Neuronal stem cell (in vitro differentiated cells): ENCODE measurements around the gene GDPD2.

Experiments used
- DNase-seq: peaks from one replicate; pipeline ENCODE4 v3.0.0-alpha.2; 2013; ENCODE audit warnings: low spot score
- H2AFZ ChIP-seq: one replicate; pipeline ENCODE4 v1.6.1; 2013; ENCODE audit warnings: mild to moderate bottlenecking, low read length, inconsistent platforms
- H2AK5ac ChIP-seq: 2 replicates; pipeline ENCODE4 v1.6.1; 2013; ENCODE audit warnings: low read depth, mild to moderate bottlenecking, inconsistent platforms, low read length, moderate library complexity, mixed read lengths
- H2BK120ac ChIP-seq: 2 replicates; pipeline ENCODE4 v1.6.1; 2013; ENCODE audit warnings: low read depth, mild to moderate bottlenecking, inconsistent platforms, low read length, moderate library complexity, mixed read lengths
- H2BK12ac ChIP-seq: one replicate; pipeline ENCODE4 v1.6.1; 2013; ENCODE audit warnings: low read length, inconsistent platforms
- H2BK15ac ChIP-seq: 2 replicates; pipeline ENCODE4 v1.6.1; 2013; ENCODE audit warnings: mild to moderate bottlenecking, low read length, inconsistent platforms, mixed read lengths
- H2BK5ac ChIP-seq: one replicate; pipeline ENCODE4 v1.6.1; 2013; ENCODE audit warnings: inconsistent platforms, mild to moderate bottlenecking, low read length, moderate library complexity
- H3K14ac ChIP-seq: one replicate; pipeline ENCODE4 v1.6.1; 2013; ENCODE audit warnings: low read length, inconsistent platforms
- H3K18ac ChIP-seq: 2 replicates; pipeline ENCODE4 v1.6.1; 2013; ENCODE audit warnings: low read length, inconsistent platforms
- H3K23ac ChIP-seq: 2 replicates; pipeline ENCODE4 v1.6.1; 2013; ENCODE audit warnings: low read depth, mild to moderate bottlenecking, mixed read lengths, low read length, inconsistent platforms; ENCODE audit not compliant: poor library complexity
- H3K27ac ChIP-seq: replicated peaks from 3 replicates; pipeline ENCODE4 v1.5.1; 2013; ENCODE audit warnings: low read length, inconsistent platforms
- H3K27me3 ChIP-seq, 3 experiments: 2 replicates each; pipeline ENCODE4 v1.6.1; 2013; ENCODE audit warnings: low read length in 3 of 3, mild to moderate bottlenecking in 2 of 3, inconsistent platforms in 1 of 3, low read depth in 1 of 3, mixed read lengths in 1 of 3, moderate library complexity in 1 of 3; ENCODE audit not compliant: control insufficient read depth in 3 of 3, insufficient read depth in 3 of 3
- H3K36me3 ChIP-seq, 2 donors: replicated peaks in 1 of 2; 2 replicates each; pipeline ENCODE4 v1.6.1; 2013; ENCODE audit warnings: low read length in 2 of 2; ENCODE audit not compliant: control insufficient read depth in 2 of 2, insufficient read depth in 2 of 2
- H3K4ac ChIP-seq: 2 replicates; pipeline ENCODE4 v1.6.1; 2013; ENCODE audit warnings: inconsistent platforms, mild to moderate bottlenecking, low read length, moderate library complexity
- H3K4me1 ChIP-seq, 2 donors: 1 replicate in 1 of 2; 2 replicates in 1 of 2; pipeline ENCODE4 v1.6.1; 2013; ENCODE audit warnings: low read length in 2 of 2, low read depth in 1 of 2; ENCODE audit not compliant: control insufficient read depth in 2 of 2, insufficient read depth in 1 of 2
- H3K4me2 ChIP-seq: one replicate; pipeline ENCODE4 v1.6.1; 2013; ENCODE audit warnings: mild to moderate bottlenecking, low read length, inconsistent platforms; ENCODE audit not compliant: insufficient read depth, poor library complexity, severe bottlenecking
- H3K4me3 ChIP-seq, 2 donors: 2 replicates each; pipeline ENCODE4 v1.5.1; 2013; ENCODE audit warnings: low read length in 2 of 2, mild to moderate bottlenecking in 2 of 2, inconsistent platforms in 1 of 2, moderate library complexity in 1 of 2
- H3K79me1 ChIP-seq: one replicate; pipeline ENCODE4 v1.6.1; 2013; ENCODE audit warnings: low read depth, mild to moderate bottlenecking, inconsistent platforms, low read length, moderate library complexity
- H3K9ac ChIP-seq: one replicate; pipeline ENCODE4 v1.6.1; 2013; ENCODE audit warnings: mild to moderate bottlenecking, low read depth, low read length, inconsistent platforms; ENCODE audit not compliant: poor library complexity
- H3K9me3 ChIP-seq, 2 donors: replicated peaks in 1 of 2; 2 replicates each; pipeline versions ENCODE3 to v1.6.1; 2013; ENCODE audit warnings: low read length in 2 of 2, mild to moderate bottlenecking in 2 of 2, inconsistent platforms in 1 of 2, low read depth in 1 of 2, mixed read lengths in 1 of 2, moderate library complexity in 1 of 2; ENCODE audit not compliant: control insufficient read depth in 2 of 2, insufficient read depth in 1 of 2
- H4K8ac ChIP-seq: one replicate; pipeline ENCODE4 v1.6.1; 2013; ENCODE audit warnings: low read depth, mild to moderate bottlenecking, inconsistent platforms, low read length, moderate library complexity
- H4K91ac ChIP-seq: one replicate; pipeline ENCODE4 v1.6.1; 2013; ENCODE audit warnings: low read length, low read depth, mild to moderate bottlenecking, inconsistent platforms; ENCODE audit not compliant: poor library complexity
- WGBS, 2 donors: extraction: QIAGEN DNeasy Blood & Tissue Kit; methylation state at CpG; one replicate each; pipeline ENCODE4 v1.1.7; 2013; ENCODE audit warnings: missing lambda C conversion rate in 2 of 2, mixed read lengths in 1 of 2; ENCODE audit not compliant: insufficient read length in 2 of 2, insufficient replicate concordance in 1 of 2; ENCODE audit errors: extremely low coverage in 2 of 2; 5-methylcytosine and 5-hydroxymethylcytosine counted together

Gene GDPD2

GRCh38 chrX:70479922-70480659, 57.0 kb downstream of the GDPD2 start:
- Histone ChIP-seq H3K4ac (no peak overlapping the region), H3K79me1 (peaks cover 5% of the 10 kb centered on the region), H3K4me3 (no peak overlapping the region), H3K23ac (no peak overlapping the region), H2BK12ac (no peak overlapping the region), H3K27ac (peak overlapping the region; percentile 96), H2BK15ac (no peak overlapping the region), H3K36me3 (peaks cover 3 to 53% of the 10 kb centered on the region in 2 donors), H2BK120ac (no peak overlapping the region), H3K9me3 (no peaks in the 10 kb centered on the region), H2AK5ac (no peak overlapping the region), H3K4me2 (no peak overlapping the region), H3K4me1 (peaks cover 20 to 30% of the 10 kb centered on the region in 2 donors), H4K91ac (no peak overlapping the region), H2AFZ (no peak overlapping the region), H3K27me3 (no peaks in the 10 kb centered on the region), H2BK5ac (no peak overlapping the region), H4K8ac (no peak overlapping the region), H3K14ac (no peak overlapping the region), H3K9ac (no peak overlapping the region), H3K18ac (no peak overlapping the region)
- no CpG with 5 or more reads among the region's 6 CpGs for WGBS, 2 donors
- no peak for DNase-seq

DNA sequence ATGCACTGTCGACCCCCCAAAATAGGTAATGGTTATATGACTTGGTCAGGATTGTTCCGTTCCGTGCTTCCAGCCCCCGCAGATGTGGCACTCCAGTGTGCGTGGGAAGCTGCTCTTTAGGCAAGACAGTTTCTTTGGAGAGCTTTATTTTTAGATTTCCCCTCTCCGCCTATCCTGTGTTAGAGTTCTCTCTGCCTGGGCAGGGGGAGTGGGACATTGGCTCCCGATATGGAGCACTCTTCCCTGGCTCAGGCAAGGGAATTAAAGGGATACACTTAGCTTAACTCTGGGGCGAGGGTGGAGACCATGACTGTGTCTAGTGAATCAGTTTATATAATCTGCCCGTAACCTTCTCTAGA, 57.5 kb downstream of the GDPD2 start:
- Histone ChIP-seq H2BK12ac (no peak overlapping the region), H3K9me3 (no peaks in the 10 kb centered on the region), H2AFZ (no peak overlapping the region), H3K27ac (peak overlapping the region; percentile 96), H3K4ac (no peak overlapping the region), H3K4me1 (peaks cover 20 to 30% of the 10 kb centered on the region in 2 donors), H3K36me3 (peaks cover 3 to 58% of the 10 kb centered on the region in 2 donors), H3K27me3 (no peaks in the 10 kb centered on the region), H4K91ac (no peak overlapping the region), H2BK5ac (no peak overlapping the region), H3K18ac (no peak overlapping the region), H3K4me2 (peak overlapping the region; percentile 2), H3K23ac (no peak overlapping the region), H2BK120ac (no peak overlapping the region), H3K79me1 (peaks cover 5% of the 10 kb centered on the region), H3K9ac (no peak overlapping the region), H4K8ac (no peak overlapping the region), H2AK5ac (no peak overlapping the region), H3K14ac (no peak overlapping the region), H3K4me3 (no peak overlapping the region), H2BK15ac (no peak overlapping the region)
- no peak for DNase-seq
- no CpG with 5 or more reads among the region's 9 CpGs for WGBS, 2 donors

DNA sequence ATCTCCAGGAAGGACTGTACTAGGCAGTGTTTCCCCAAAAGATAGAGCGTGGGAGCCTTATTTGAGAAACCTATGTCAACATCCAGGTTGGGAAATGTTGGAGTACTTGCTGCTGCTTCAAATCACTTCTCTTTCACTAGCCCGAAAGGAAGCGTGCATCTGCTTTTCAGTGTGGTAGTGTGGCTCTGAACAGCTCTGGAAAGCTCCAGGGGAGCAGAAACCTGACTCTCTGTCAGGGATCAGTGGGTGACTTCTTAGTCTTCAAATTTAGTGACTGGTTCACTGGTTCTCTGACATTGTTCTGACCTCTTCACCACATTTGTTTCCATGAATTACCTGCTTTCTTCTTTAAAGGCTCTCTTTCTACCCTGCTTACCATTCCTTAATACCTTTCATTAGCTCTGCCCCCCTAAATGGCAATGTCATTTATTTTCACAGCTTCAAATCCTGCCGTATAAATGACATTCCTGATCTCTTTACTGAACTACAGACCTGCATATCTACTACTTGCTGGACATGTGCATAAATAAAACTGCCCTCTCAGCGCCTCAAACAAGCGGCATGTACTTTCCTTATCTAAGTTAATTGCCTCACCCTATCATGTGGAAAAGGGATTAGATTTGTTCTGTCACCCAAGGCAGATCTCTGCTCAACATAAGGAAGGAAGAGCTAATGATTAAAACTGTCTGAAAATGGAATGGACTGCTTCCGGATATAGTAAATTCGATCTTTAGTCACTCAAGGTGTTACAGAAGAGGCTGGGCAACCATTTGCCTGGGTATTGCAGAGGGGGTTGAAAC, 58.6 kb downstream of the GDPD2 start:
- no peak overlapping the region for H3K14ac ChIP-seq

GRCh38 chrX:70482300-70482699, 59.2 kb downstream of the GDPD2 start:
- no peaks in the 10 kb centered on the region for H3K27me3 ChIP-seq
- H3K4me3 ChIP-seq: no peak overlapping the region
- H2BK15ac ChIP-seq: no peak overlapping the region
- no peak overlapping the region for H3K14ac ChIP-seq
- H2BK120ac ChIP-seq: no peak overlapping the region
- H2AK5ac ChIP-seq: no peak overlapping the region
- peaks cover 12 to 27% of the 10 kb centered on the region in 2 donors for H3K4me1 ChIP-seq
- peaks cover 4 to 74% of the 10 kb centered on the region in 2 donors for H3K36me3 ChIP-seq
- H4K8ac ChIP-seq: no peak overlapping the region
- no peak overlapping the region for H2BK12ac ChIP-seq
- no peak overlapping the region for H3K9ac ChIP-seq
- no peak overlapping the region for H3K23ac ChIP-seq
- H2BK5ac ChIP-seq: no peak overlapping the region
- H3K4ac ChIP-seq: no peak overlapping the region
- no peak overlapping the region for H3K4me2 ChIP-seq
- no CpG with 5 or more reads among the region's 2 CpGs for whole genome bisulfite sequencing, 2 donors
- peaks cover 7% of the 10 kb centered on the region for H3K79me1 ChIP-seq
- DNase-seq: no peak
- H3K9me3 ChIP-seq: no peaks in the 10 kb centered on the region
- no peak overlapping the region for H4K91ac ChIP-seq
- H3K18ac ChIP-seq: no peak overlapping the region
- H3K27ac ChIP-seq: peak overlapping the region; percentile 80
- no peak overlapping the region for H2AFZ ChIP-seq

More for the DNA sequence above, 58.6 kb downstream of the GDPD2 start:
- H3K23ac ChIP-seq: no peak overlapping the region
- no CpG with 5 or more reads among the region's 8 CpGs for WGBS, 2 donors
- H4K8ac ChIP-seq: no peak overlapping the region
- peaks cover 3 to 68% of the 10 kb centered on the region in 2 donors for H3K36me3 ChIP-seq
- H2BK15ac ChIP-seq: no peak overlapping the region
- H3K4me3 ChIP-seq: no peak overlapping the region
- H2BK5ac ChIP-seq: no peak overlapping the region
- peak overlapping the region; percentile 96 for H3K27ac ChIP-seq
- no peak for DNase-seq
- H2AFZ ChIP-seq: no peak overlapping the region
- no peaks in the 10 kb centered on the region for H3K27me3 ChIP-seq
- no peak overlapping the region for H3K9ac ChIP-seq
- H3K4ac ChIP-seq: no peak overlapping the region
- H3K79me1 ChIP-seq: peaks cover 5% of the 10 kb centered on the region
- H3K4me2 ChIP-seq: no peak overlapping the region
- H3K18ac ChIP-seq: no peak overlapping the region
- H3K4me1 ChIP-seq: peaks cover 18 to 27% of the 10 kb centered on the region in 2 donors
- no peak overlapping the region for H2BK12ac ChIP-seq
- H4K91ac ChIP-seq: no peak overlapping the region
- H2BK120ac ChIP-seq: no peak overlapping the region
- H2AK5ac ChIP-seq: no peak overlapping the region
- no peaks in the 10 kb centered on the region for H3K9me3 ChIP-seq
